Thyroid gland (tissue), 4 donors: ENCODE measurements around the gene ATP2A3. TPM values are rescaled to one million over a fixed set of nuclear protein-coding genes. Genes with fewer than 3 reads are reported as not detected.

Experiments used
- DNase-seq, 2 donors: peaks; one replicate each; pipeline ENCODE4 v3.0.0-alpha.2; 2019
- H3K27ac ChIP-seq, 3 donors: fragments of 200-600 bp; sonication (generic); 1 replicate in 2 of 3; 2 replicates in 1 of 3; pipeline ENCODE4 v1.5.1; 2016 to 2019; ENCODE audit warnings: mild to moderate bottlenecking in 1 of 3, moderate library complexity in 1 of 3
- H3K27me3 ChIP-seq: fragments of 200-600 bp; sonication (generic); one replicate; pipeline ENCODE4 v1.5.1; 2019
- H3K36me3 ChIP-seq, 2 donors: fragments of 200-600 bp; sonication (generic); one replicate each; pipeline ENCODE4 v1.5.1; 2016 to 2019
- H3K4me1 ChIP-seq, 2 donors: fragments of 200-600 bp; sonication (generic); one replicate each; pipeline ENCODE4 v1.5.1; 2017 to 2019
- H3K4me3 ChIP-seq, 3 donors: fragments of 200-600 bp; sonication (generic); replicated peaks in 1 of 3; 1 replicate in 2 of 3; 2 replicates in 1 of 3; pipeline ENCODE4 v1.5.1; 2016; ENCODE audit warnings: mild to moderate bottlenecking in 1 of 3
- H3K9me3 ChIP-seq: fragments of 200-600 bp; sonication (generic); one replicate; pipeline ENCODE4 v1.5.1; 2017
- POLR2A ChIP-seq, 2 donors: fragments of 450-650 bp; IDR thresholded peaks; one replicate each; pipeline ENCODE4 v1.6.1; 2017; ENCODE audit warnings: antibody characterized with exemption in 2 of 2, mild to moderate bottlenecking in 2 of 2, moderate library complexity in 1 of 2
- WGBS, 2 donors: methylation state at CpG; one replicate each; pipeline ENCODE4 v1.1.5; 2017; 5-methylcytosine and 5-hydroxymethylcytosine counted together
- intact Hi-C: fragments of 100-400 bp; cut with DNase I; formaldehyde crosslinking; loops from one replicate; pipeline ENCODE4 v1.15.1; 2023
- total RNA-seq, 4 donors: library from RNA; depleted of rRNA; stranded (reverse); fragments of >200 nt; gene quantifications; one replicate each; pipeline ENCODE4 v1.2.3, GENCODE V29; 2016
- TF ChIP-seq, protein P1 (sequence below), 6 experiments: fragments of 200-600 bp in 3 of 6; fragments of 450-650 bp in 3 of 6; sonication (generic) in 3 of 6; IDR thresholded peaks; one replicate each; pipeline ENCODE4 v1.5.1; 2016 to 2019; ENCODE audit warnings: antibody characterized with exemption in 6 of 6, mild to moderate bottlenecking in 2 of 6, inconsistent platforms in 1 of 6, moderate library complexity in 1 of 6

The ATP2A3 gene
- total RNA-seq, 4 donors from 2014 or later, result 6.9 to 18.6 (median 9.1) TPM

DNA sequence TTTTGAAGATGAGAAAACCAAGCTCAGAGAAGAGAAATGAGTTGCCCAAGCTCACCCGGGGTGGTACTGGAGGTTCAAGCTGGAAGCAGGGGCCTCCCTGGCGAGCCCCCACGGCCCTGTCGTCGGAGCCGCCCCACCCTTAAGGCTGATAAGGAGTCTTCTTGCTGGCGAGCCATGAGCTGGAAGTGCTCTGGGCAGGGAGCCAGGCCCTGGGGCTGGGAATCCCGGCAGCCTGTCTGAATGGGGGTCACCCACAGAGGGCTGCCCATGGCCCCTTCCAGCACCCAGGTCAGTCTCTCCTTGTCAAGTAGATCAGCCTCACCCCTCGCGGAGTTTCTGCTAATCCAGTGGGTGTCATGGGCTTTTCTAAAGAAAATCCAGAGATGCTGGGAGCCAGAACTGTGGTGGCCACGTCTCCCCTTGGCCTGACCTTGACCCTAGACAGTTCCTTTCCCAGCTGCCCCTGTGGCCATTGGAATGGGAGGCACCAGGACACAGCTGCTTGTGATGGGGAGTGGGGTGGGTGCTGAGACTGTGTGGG lies 46.8 kb downstream of the ATP2A3 start:
- DNase-seq, result peak; percentile 54 to 57
- Histone ChIP-seq H3K27me3 (no peaks in the 10 kb centered on the region), H3K4me3 (no peak overlapping the region), H3K36me3 (no peaks in the 10 kb centered on the region), H3K27ac (no peak overlapping the region), H3K4me1 (peaks cover 0 to 13% of the 10 kb centered on the region in 2 donors), H3K9me3 (no peaks in the 10 kb centered on the region)
- TF ChIP-seq POLR2A (IDR thresholded peaks at IDR 0.05), result no peak
- TF ChIP-seq, protein P1, sequence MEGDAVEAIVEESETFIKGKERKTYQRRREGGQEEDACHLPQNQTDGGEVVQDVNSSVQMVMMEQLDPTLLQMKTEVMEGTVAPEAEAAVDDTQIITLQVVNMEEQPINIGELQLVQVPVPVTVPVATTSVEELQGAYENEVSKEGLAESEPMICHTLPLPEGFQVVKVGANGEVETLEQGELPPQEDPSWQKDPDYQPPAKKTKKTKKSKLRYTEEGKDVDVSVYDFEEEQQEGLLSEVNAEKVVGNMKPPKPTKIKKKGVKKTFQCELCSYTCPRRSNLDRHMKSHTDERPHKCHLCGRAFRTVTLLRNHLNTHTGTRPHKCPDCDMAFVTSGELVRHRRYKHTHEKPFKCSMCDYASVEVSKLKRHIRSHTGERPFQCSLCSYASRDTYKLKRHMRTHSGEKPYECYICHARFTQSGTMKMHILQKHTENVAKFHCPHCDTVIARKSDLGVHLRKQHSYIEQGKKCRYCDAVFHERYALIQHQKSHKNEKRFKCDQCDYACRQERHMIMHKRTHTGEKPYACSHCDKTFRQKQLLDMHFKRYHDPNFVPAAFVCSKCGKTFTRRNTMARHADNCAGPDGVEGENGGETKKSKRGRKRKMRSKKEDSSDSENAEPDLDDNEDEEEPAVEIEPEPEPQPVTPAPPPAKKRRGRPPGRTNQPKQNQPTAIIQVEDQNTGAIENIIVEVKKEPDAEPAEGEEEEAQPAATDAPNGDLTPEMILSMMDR (IDR thresholded peaks at IDR 0.05), result no peak
- 16 to 31% methylated on average over 9 to 10 of the region's 11 CpGs for WGBS, 2 donors
- intact Hi-C loops, result no loop called here

DNA sequence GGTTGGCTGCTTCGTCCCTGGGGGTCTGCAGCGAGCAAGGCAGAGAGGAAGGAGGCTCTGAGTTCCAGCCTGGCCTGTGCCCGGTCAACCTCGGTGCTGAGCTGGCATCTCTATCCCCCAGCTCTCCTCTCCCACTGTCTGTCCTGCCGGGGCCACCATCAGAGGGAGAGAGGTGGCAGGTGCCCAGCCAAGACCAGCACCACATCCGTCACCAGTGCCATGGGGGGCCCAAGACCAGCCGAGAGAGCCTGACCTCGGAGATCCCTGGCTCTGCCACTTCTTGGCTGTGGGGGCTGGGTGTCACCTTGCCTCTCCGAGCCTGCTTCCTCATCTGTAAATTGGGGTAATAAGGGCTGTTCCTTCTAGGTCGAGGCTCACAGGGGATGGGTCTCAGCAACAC lies 47.4 kb downstream of the ATP2A3 start:
- intact Hi-C loops, result no loop called here
- Histone ChIP-seq H3K9me3 (no peaks in the 10 kb centered on the region), H3K27ac (no peak overlapping the region), H3K4me3 (no peak overlapping the region), H3K36me3 (no peaks in the 10 kb centered on the region), H3K4me1 (peaks cover 0 to 13% of the 10 kb centered on the region in 2 donors), H3K27me3 (no peaks in the 10 kb centered on the region)
- WGBS, 2 donors, result 79 to 91% methylated on average over 8 to 10 of the region's 10 CpGs
- TF ChIP-seq POLR2A (IDR thresholded peaks at IDR 0.05), result no peak
- TF ChIP-seq, protein P1 (IDR thresholded peaks at IDR 0.05), result no peak
- DNase-seq, result no peak

DNA sequence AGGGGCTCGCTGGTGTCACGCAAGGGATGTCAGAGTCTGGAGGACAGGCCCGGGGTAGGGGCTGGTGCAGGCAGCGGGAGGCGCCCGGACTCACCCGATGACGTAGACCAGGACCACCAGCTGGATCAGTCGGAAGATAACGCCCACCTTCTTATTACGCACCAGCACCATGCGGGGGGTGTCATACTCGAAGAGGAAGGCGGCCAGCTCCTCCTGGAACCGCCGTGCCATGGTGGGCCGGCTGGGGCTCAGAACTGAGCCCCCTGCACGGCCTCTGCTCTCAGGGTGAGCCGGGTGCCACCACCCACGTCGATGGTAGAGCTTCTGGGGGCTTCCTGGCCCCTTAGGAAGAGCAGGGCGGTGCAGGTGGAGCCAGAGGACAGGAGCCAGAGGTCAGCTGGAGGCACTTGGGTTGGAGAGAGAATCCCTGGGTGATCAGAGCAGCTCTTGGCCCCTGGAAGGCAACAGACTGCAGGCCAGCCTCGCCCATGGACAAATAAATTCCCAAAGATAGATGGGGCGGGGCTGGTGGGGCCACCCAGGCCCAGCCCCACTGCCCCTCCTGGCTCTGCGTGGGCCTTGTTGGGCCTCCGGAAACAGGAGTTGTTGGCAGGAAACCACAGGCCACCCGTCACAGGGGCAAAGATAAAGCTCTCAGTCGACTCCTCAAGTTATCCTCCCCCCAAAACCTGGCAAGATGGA lies 48.1 kb downstream of the ATP2A3 start, which contains the start of gene P2RX1:
Gene P2RX1, minus strand, starts transcription at position 471 of the 702 bp plus-strand sequence. Its CDS starts 240 bp downstream, at position 231.
- Histone ChIP-seq H3K27me3 (no peaks in the 10 kb centered on the region), H3K4me1 (peaks cover 0 to 13% of the 10 kb centered on the region in 2 donors), H3K27ac (no peak within 1 kb of the TSS), H3K36me3 (no peaks in the 10 kb centered on the region), H3K9me3 (no peaks in the 10 kb centered on the region), H3K4me3 (no peak within 1 kb of the TSS)
- intact Hi-C loops, result no loop called here
- DNase-seq, result no peak
- TF ChIP-seq, protein P1 (IDR thresholded peaks at IDR 0.05), result no peak
- WGBS, 2 donors, result 92% methylated on average over 20 to 21 of the region's 28 CpGs

DNA sequence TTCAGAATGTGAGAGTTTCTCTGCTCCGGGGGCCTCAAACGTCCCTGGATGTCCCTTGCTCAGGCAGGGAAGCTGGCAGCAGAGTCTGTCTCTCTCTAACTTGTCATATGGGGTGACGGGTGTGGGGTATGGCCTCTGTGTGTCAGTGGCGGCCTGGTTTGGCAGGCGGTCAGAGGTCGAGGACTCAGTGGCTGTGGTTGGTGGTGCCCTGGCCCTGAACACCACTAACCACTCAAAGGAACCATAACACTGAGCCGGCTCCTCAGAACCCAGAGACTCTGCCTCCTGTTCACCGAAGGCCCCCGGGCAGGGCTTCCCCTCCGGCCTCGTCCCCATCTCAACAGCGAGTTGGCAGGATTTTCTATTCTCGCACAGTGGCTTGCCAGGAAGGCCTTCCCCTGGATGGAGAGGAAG lies 48.6 kb downstream of the ATP2A3 start:
- intact Hi-C loops, result no loop called here
- 80 to 93% methylated on average over 3 to 13 of the region's 13 CpGs for WGBS, 2 donors
- DNase-seq, result no peak
- no peaks in the 10 kb centered on the region for H3K36me3 ChIP-seq
- peaks cover 0 to 13% of the 10 kb centered on the region in 2 donors for H3K4me1 ChIP-seq
- H3K4me3 ChIP-seq, result no peak overlapping the region
- H3K9me3 ChIP-seq, result no peaks in the 10 kb centered on the region
- TF ChIP-seq, protein P1 (IDR thresholded peaks at IDR 0.05), result no peak
- TF ChIP-seq POLR2A (IDR thresholded peaks at IDR 0.05), result no peak
- no peak overlapping the region for H3K27ac ChIP-seq
- no peaks in the 10 kb centered on the region for H3K27me3 ChIP-seq

DNA sequence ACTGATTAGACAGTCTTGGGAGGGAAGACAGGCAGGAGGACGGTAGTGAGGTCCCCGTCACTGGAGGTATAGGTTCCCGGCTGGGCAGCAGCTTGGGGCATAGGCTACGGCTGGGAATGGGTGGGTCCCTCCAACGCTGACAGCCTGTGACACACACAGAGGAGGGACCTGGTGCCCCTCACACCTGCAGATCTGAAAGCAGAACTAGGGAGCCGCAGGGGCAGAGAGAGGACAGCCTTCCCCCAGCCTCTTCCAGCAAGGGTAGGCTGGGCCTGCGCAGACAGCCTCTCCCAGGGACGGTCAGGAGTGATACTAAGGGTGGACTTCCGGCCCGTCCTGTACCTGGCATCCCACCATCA lies 49.9 kb downstream of the ATP2A3 start:
- Histone ChIP-seq H3K9me3 (no peaks in the 10 kb centered on the region), H3K4me3 (no peak overlapping the region), H3K36me3 (no peaks in the 10 kb centered on the region), H3K27me3 (no peaks in the 10 kb centered on the region), H3K27ac (no peak overlapping the region), H3K4me1 (peaks cover 0 to 13% of the 10 kb centered on the region in 2 donors)
- no peak for DNase-seq
- intact Hi-C loops, result loop anchor here (5.0 kb wide), 1 partner anchor 52 kb away; no protein-coding TSS in a partner anchor
- TF ChIP-seq, protein P1 (IDR thresholded peaks at IDR 0.05), result no peak
- TF ChIP-seq POLR2A (IDR thresholded peaks at IDR 0.05), result no peak
- WGBS, 2 donors, result 95 to 100% methylated on average over 3 to 10 of the region's 10 CpGs
